ENCODE results near the gene GIPC3. TPM values are rescaled to one million over a fixed set of nuclear protein-coding genes. Genes with fewer than 3 reads are reported as not detected.

GIPC3 gene
- total RNA-seq, 2 donors from 2014 or later: 0.93 to 1.5 TPM

- H3K4me3 ChIP-seq (ENCODE audit: low read length): no peak overlapping the region
- peaks cover 16% of the 10 kb centered on the region for H3K27me3 ChIP-seq (ENCODE audit: control insufficient read depth, insufficient read depth, low read length, poor library complexity, severe bottlenecking)
- H3K4me1 ChIP-seq (ENCODE audit: control insufficient read depth, insufficient read depth, low read length): no peaks in the 10 kb centered on the region
- H3K27ac ChIP-seq (ENCODE audit: low read depth, low read length): no peak overlapping the region
- no peak for TF ChIP-seq CTCF (conservative IDR thresholded peaks at IDR 0.05)
- Mint-ChIP-seq H3K27me3 (ENCODE audit: insufficient read depth) (peaks cover 2% of the 10 kb centered on the region), H3K4me1 (peaks cover 6% of the 10 kb centered on the region), H3K4me3 (no peak overlapping the region), H3K27ac (no peak overlapping the region), H3K9me3 (no peaks in the 10 kb centered on the region), H3K36me3 (ENCODE audit: low read depth) (peaks cover 3% of the 10 kb centered on the region)
- WGBS, 2 experiments (ENCODE audit: insufficient coverage in 1 of 2, insufficient read length in 1 of 2): 88% methylated on average over 6 to 11 of the region's 11 CpGs
- H3K9ac ChIP-seq (ENCODE audit: extremely low read depth, low read length, poor library complexity, severe bottlenecking): no peak overlapping the region
- no peaks in the 10 kb centered on the region for H3K36me3 ChIP-seq (ENCODE audit: control insufficient read depth, insufficient read depth, low read length)
- DNase-seq: no peak
- H3K9me3 ChIP-seq (ENCODE audit: control insufficient read depth, low read length): no peaks in the 10 kb centered on the region
Observed at GRCh38 chr19:3604987-3605343, 19.7 kb downstream of the GIPC3 start.

- H3K4me3 Mint-ChIP-seq: no peak overlapping the region
- H3K9me3 ChIP-seq (ENCODE audit: control insufficient read depth, low read length): no peaks in the 10 kb centered on the region
- no peaks in the 10 kb centered on the region for H3K9me3 Mint-ChIP-seq
- peaks cover 16% of the 10 kb centered on the region for H3K27me3 ChIP-seq (ENCODE audit: control insufficient read depth, insufficient read depth, low read length, poor library complexity, severe bottlenecking)
- H3K4me1 Mint-ChIP-seq: peaks cover 6% of the 10 kb centered on the region
- no peak overlapping the region for H3K9ac ChIP-seq (ENCODE audit: extremely low read depth, low read length, poor library complexity, severe bottlenecking)
- peaks cover 2% of the 10 kb centered on the region for H3K27me3 Mint-ChIP-seq (ENCODE audit: insufficient read depth)
- H3K4me1 ChIP-seq (ENCODE audit: control insufficient read depth, insufficient read depth, low read length): no peaks in the 10 kb centered on the region
- H3K27ac Mint-ChIP-seq: no peak overlapping the region
- 94 to 96% methylated on average over 2 to 3 of the region's 3 CpGs for WGBS, 2 experiments (ENCODE audit: insufficient coverage in 1 of 2, insufficient read length in 1 of 2)
- DNase-seq: peak; percentile 29
- peaks cover 4% of the 10 kb centered on the region for H3K36me3 Mint-ChIP-seq (ENCODE audit: low read depth)
- no peaks in the 10 kb centered on the region for H3K36me3 ChIP-seq (ENCODE audit: control insufficient read depth, insufficient read depth, low read length)
- TF ChIP-seq CTCF (conservative IDR thresholded peaks at IDR 0.05): no peak
- H3K4me3 ChIP-seq (ENCODE audit: low read length): no peak overlapping the region
- no peak overlapping the region for H3K27ac ChIP-seq (ENCODE audit: low read depth, low read length)
Observed at GRCh38 chr19:3605361-3605760, 20.1 kb downstream of the GIPC3 start.

GRCh38 chr19:3605770-3606169 lies 20.5 kb downstream of the GIPC3 start:
- H3K4me3 ChIP-seq (ENCODE audit: low read length): peak overlapping the region; percentile 6
- no peak for DNase-seq

More at GRCh38 chr19:3605770-3606169, 20.5 kb downstream of the GIPC3 start:
- H3K27ac ChIP-seq (ENCODE audit: low read depth, low read length): no peak overlapping the region
- peaks cover 16% of the 10 kb centered on the region for H3K27me3 ChIP-seq (ENCODE audit: control insufficient read depth, insufficient read depth, low read length, poor library complexity, severe bottlenecking)
- no peaks in the 10 kb centered on the region for H3K36me3 ChIP-seq (ENCODE audit: control insufficient read depth, insufficient read depth, low read length)
- no peaks in the 10 kb centered on the region for H3K9me3 ChIP-seq (ENCODE audit: control insufficient read depth, low read length)
- H3K9ac ChIP-seq (ENCODE audit: extremely low read depth, low read length, poor library complexity, severe bottlenecking): no peak overlapping the region
- Mint-ChIP-seq H3K27me3 (ENCODE audit: insufficient read depth) (peaks cover 2% of the 10 kb centered on the region), H3K4me3 (no peak overlapping the region), H3K27ac (no peak overlapping the region), H3K4me1 (peaks cover 6% of the 10 kb centered on the region), H3K36me3 (ENCODE audit: low read depth) (peaks cover 8% of the 10 kb centered on the region), H3K9me3 (no peaks in the 10 kb centered on the region)
- TF ChIP-seq CTCF (conservative IDR thresholded peaks at IDR 0.05): no peak
- WGBS, 2 experiments (ENCODE audit: insufficient coverage in 1 of 2, insufficient read length in 1 of 2): 83% methylated on average over 5 of the region's 5 CpGs; no CpG with 5 or more reads in 1 of the 2 experiments
- no peaks in the 10 kb centered on the region for H3K4me1 ChIP-seq (ENCODE audit: control insufficient read depth, insufficient read depth, low read length)

Measured in endodermal cell (in vitro differentiated cells).